KOPT-K1 (cell line): ENCODE data around the gene FGF11.
A peak's percentile ranks its signal among the peaks of the same experiment; 100 is the strongest.

Experiments
- H3K27ac ChIP-seq: fragments of 200-600 bp; sonication (generic); 2 replicates; pipeline ENCODE4 v1.5.1; 2016; ENCODE audit warnings: antibody characterized with exemption, mild to moderate bottlenecking, low read depth, low read length; ENCODE audit not compliant: poor library complexity, severe bottlenecking
- H3K36me3 ChIP-seq: fragments of 200-600 bp; sonication (generic); 2 replicates; pipeline ENCODE4 v1.5.1; 2017; ENCODE audit warnings: antibody characterized with exemption, mild to moderate bottlenecking, low read length, moderate library complexity; ENCODE audit not compliant: insufficient read depth
- H3K9me3 ChIP-seq: fragments of 200-600 bp; sonication (generic); 2 replicates; pipeline ENCODE4 v1.5.1; 2017; ENCODE audit warnings: antibody characterized with exemption, low read length, mild to moderate bottlenecking; ENCODE audit not compliant: insufficient read depth, poor library complexity, severe bottlenecking

Gene FGF11

GRCh38 chr17:7436556-7437368 lies 2.5 kb upstream of the FGF11 start:
- no peaks in the 10 kb centered on the region for H3K36me3 ChIP-seq
- no peaks in the 10 kb centered on the region for H3K9me3 ChIP-seq
- peak overlapping the region; percentile 66 for H3K27ac ChIP-seq

GRCh38 chr17:7437369-7437863 lies 1.9 kb upstream of the FGF11 start:
- H3K27ac ChIP-seq: no peak overlapping the region
- H3K9me3 ChIP-seq: no peaks in the 10 kb centered on the region
- H3K36me3 ChIP-seq: no peaks in the 10 kb centered on the region

- Histone ChIP-seq H3K36me3 (no peaks in the 10 kb centered on the region), H3K9me3 (no peaks in the 10 kb centered on the region), H3K27ac (no peak overlapping the region)
These were observed 1.2 kb upstream of the FGF11 start for GRCh38 chr17:7437950-7438614.

GRCh38 chr17:7438656-7439460 lies 454 bp upstream of the FGF11 start:
- no peak overlapping the region for H3K27ac ChIP-seq
- H3K9me3 ChIP-seq: no peaks in the 10 kb centered on the region
- no peaks in the 10 kb centered on the region for H3K36me3 ChIP-seq

- Histone ChIP-seq H3K27ac (no peak overlapping the region), H3K36me3 (no peaks in the 10 kb centered on the region), H3K9me3 (no peaks in the 10 kb centered on the region)
These were observed 961 bp downstream of the FGF11 start for GRCh38 chr17:7440113-7440833.

- H3K27ac ChIP-seq: no peak overlapping the region
- H3K9me3 ChIP-seq: no peaks in the 10 kb centered on the region
- no peaks in the 10 kb centered on the region for H3K36me3 ChIP-seq
These were observed 1.5 kb downstream of the FGF11 start for GRCh38 chr17:7440834-7441195.

GRCh38 chr17:7441266-7441665 lies 2.0 kb downstream of the FGF11 start:
- no peaks in the 10 kb centered on the region for H3K9me3 ChIP-seq
- no peaks in the 10 kb centered on the region for H3K36me3 ChIP-seq
- H3K27ac ChIP-seq: no peak overlapping the region

- H3K36me3 ChIP-seq: no peaks in the 10 kb centered on the region
- no peak overlapping the region for H3K27ac ChIP-seq
- no peaks in the 10 kb centered on the region for H3K9me3 ChIP-seq
These were observed 2.8 kb downstream of the FGF11 start for GRCh38 chr17:7442142-7442541.

GRCh38 chr17:7443499-7444485 lies 4.5 kb downstream of the FGF11 start:
- Histone ChIP-seq H3K27ac (no peak overlapping the region), H3K9me3 (no peaks in the 10 kb centered on the region), H3K36me3 (no peaks in the 10 kb centered on the region)

- Histone ChIP-seq H3K36me3 (no peaks in the 10 kb centered on the region), H3K27ac (no peak within 1 kb of the TSS), H3K9me3 (no peaks in the 10 kb centered on the region)
These were observed 5.6 kb downstream of the FGF11 start, which contains the start of gene CHRNB1 for GRCh38 chr17:7444682-7445618. Gene CHRNB1, plus strand, starts transcription at chr17:7445061. Its CDS starts 67 bp downstream, at chr17:7445128.

GRCh38 chr17:7445619-7445968 lies 6.3 kb downstream of the FGF11 start:
- no peaks in the 10 kb centered on the region for H3K9me3 ChIP-seq
- H3K27ac ChIP-seq: no peak overlapping the region

GRCh38 chr17:7448461-7448860 lies 9.1 kb downstream of the FGF11 start:
- H3K27ac ChIP-seq: no peak overlapping the region
- no peaks in the 10 kb centered on the region for H3K36me3 ChIP-seq
- no peaks in the 10 kb centered on the region for H3K9me3 ChIP-seq

More at GRCh38 chr17:7445619-7445968, 6.3 kb downstream of the FGF11 start:
- H3K36me3 ChIP-seq: no peaks in the 10 kb centered on the region
